IPS-15b (cell line): Measurements from ENCODE around the gene TMEM101.
"Not testable (repeated sequence)": the region's sequence is repeated elsewhere in the genome, so short reads cannot be mapped to it uniquely, and the experiment has no call there.

Source experiments
- H3K27me3 ChIP-seq: one replicate; pipeline ENCODE4 v1.6.1; 2013; ENCODE audit warnings: low read length; ENCODE audit not compliant: control insufficient read depth, insufficient read depth
- H3K36me3 ChIP-seq: one replicate; pipeline ENCODE4 v1.6.1; 2013; ENCODE audit warnings: low read length; ENCODE audit not compliant: control insufficient read depth, insufficient read depth
- H3K4me1 ChIP-seq: one replicate; pipeline ENCODE4 v1.6.1; 2013; ENCODE audit warnings: mild to moderate bottlenecking, low read length; ENCODE audit not compliant: control insufficient read depth, insufficient read depth
- H3K4me3 ChIP-seq: one replicate; pipeline ENCODE4 v1.5.1; 2013; ENCODE audit warnings: low read depth, low read length
- H3K9ac ChIP-seq: one replicate; pipeline ENCODE4 v1.6.1; 2013; ENCODE audit warnings: low read depth, mild to moderate bottlenecking, low read length
- H3K9me3 ChIP-seq: one replicate; pipeline ENCODE4 v1.6.1; 2013; ENCODE audit warnings: mild to moderate bottlenecking, low read length; ENCODE audit not compliant: control insufficient read depth, insufficient read depth

Gene TMEM101

DNA sequence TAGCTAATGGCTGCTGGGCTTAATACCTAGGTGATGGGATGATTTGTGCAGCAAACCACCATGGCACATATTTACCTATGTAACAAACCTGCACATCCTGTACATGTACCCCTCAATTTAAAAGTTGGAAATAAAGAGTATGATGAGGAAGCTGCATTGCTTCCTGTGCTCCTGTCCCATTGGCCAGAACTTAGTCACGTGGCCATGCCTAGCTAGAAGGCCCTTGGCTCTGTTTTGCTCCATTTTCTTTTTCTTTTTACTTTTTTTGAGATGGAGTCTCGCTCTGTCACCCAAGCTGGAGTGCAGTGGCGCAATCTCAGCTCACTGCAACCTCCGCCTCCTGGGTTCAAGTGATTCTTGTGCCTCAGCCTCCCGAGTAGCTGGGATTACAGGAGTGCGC, 53.5 kb downstream of the TMEM101 start:
- not testable (repeated sequence) for H3K9me3 ChIP-seq, H3K36me3 ChIP-seq, H3K9ac ChIP-seq, H3K27me3 ChIP-seq, H3K4me3 ChIP-seq, H3K4me1 ChIP-seq
